H7 (cell line): Measurements from ENCODE around the gene GIMAP5. TPM values are rescaled to one million over a fixed set of nuclear protein-coding genes. Genes with fewer than 3 reads are reported as not detected.
A peak's percentile ranks its signal among the peaks of the same experiment; 100 is the strongest.

Experiments
- DNase-seq: peaks from one replicate; pipeline ENCODE4 v3.0.0; 2012
- H3K27me3 ChIP-seq: 2 replicates; pipeline ENCODE4 v1.6.0; 2011; ENCODE audit warnings: mild to moderate bottlenecking, low read length; ENCODE audit not compliant: control insufficient read depth, insufficient read depth
- H3K36me3 ChIP-seq: replicated peaks from 2 replicates; pipeline ENCODE4 v1.5.1; 2011; ENCODE audit warnings: low read length; ENCODE audit not compliant: control insufficient read depth, insufficient read depth
- H3K4me3 ChIP-seq: 2 replicates; pipeline ENCODE4 v1.5.1; 2011; ENCODE audit warnings: low read depth, mild to moderate bottlenecking, control low read depth, low read length, moderate library complexity; ENCODE audit not compliant: insufficient read depth
- total RNA-seq: library from RNA; depleted of rRNA; stranded (reverse); fragments of >200 nt; shearing (Covaris generic); gene quantifications from 2 replicates; pipeline ENCODE4 v1.2.3, GENCODE V29; 2014; rRNA removed

The GIMAP5 gene
- total RNA-seq = not detected in 2 replicates

- H3K36me3 ChIP-seq = no peaks in the 10 kb centered on the region
- DNase-seq = no peak
- no peak within 1 kb of the TSS for H3K4me3 ChIP-seq
- H3K27me3 ChIP-seq = peaks cover 95% of the 10 kb centered on the region
These were observed at the start of gene GIMAP5 for GRCh38 chr7:150737265-150738055. TSS of gene GIMAP5 (plus strand) at chr7:150737418. CDS start at chr7:150740885, 3,467 bp downstream.

- Histone ChIP-seq H3K4me3 (no peak overlapping the region), H3K36me3 (no peaks in the 10 kb centered on the region), H3K27me3 (no peaks in the 10 kb centered on the region; the same call in 1 of the 2 replicates)
- DNase-seq = no peak
These were observed 48.6 kb upstream of the GIMAP5 start for GRCh38 chr7:150688630-150689029.

GRCh38 chr7:150695654-150696053 is 41.6 kb upstream of the GIMAP5 start:
- no peaks in the 10 kb centered on the region for H3K36me3 ChIP-seq
- no peak for DNase-seq
- H3K27me3 ChIP-seq = no peaks in the 10 kb centered on the region; the same call in 1 of the 2 replicates
- H3K4me3 ChIP-seq = no peak overlapping the region

- no peak overlapping the region for H3K4me3 ChIP-seq
- H3K36me3 ChIP-seq = no peaks in the 10 kb centered on the region
- no peak for DNase-seq
- no peaks in the 10 kb centered on the region for H3K27me3 ChIP-seq
These were observed 34.0 kb upstream of the GIMAP5 start for GRCh38 chr7:150703209-150703608.

GRCh38 chr7:150715293-150715692 is 21.9 kb upstream of the GIMAP5 start:
- DNase-seq = no peak
- H3K4me3 ChIP-seq = no peak overlapping the region
- peaks cover 15% of the 10 kb centered on the region for H3K27me3 ChIP-seq
- no peaks in the 10 kb centered on the region for H3K36me3 ChIP-seq

GRCh38 chr7:150715738-150716137 is 21.5 kb upstream of the GIMAP5 start:
- no peaks in the 10 kb centered on the region for H3K36me3 ChIP-seq
- no peak for DNase-seq
- H3K27me3 ChIP-seq = peaks cover 15% of the 10 kb centered on the region
- no peak overlapping the region for H3K4me3 ChIP-seq

- Histone ChIP-seq H3K4me3 (no peak within 1 kb of the TSS), H3K27me3 (peaks cover 15% of the 10 kb centered on the region), H3K36me3 (no peaks in the 10 kb centered on the region)
- DNase-seq = no peak
These were observed 20.9 kb upstream of the GIMAP5 start, which contains the start of gene GIMAP1 for GRCh38 chr7:150716368-150716767. TSS of gene GIMAP1 (plus strand) at chr7:150716613. CDS start at chr7:150719048, 2,435 bp downstream.

- Histone ChIP-seq H3K4me3 (no peak overlapping the region), H3K27me3 (peaks cover 17% of the 10 kb centered on the region), H3K36me3 (no peaks in the 10 kb centered on the region)
- DNase-seq = no peak
These were observed 20.3 kb upstream of the GIMAP5 start for GRCh38 chr7:150716939-150717338.

GRCh38 chr7:150717814-150718420 is 19.3 kb upstream of the GIMAP5 start:
- Histone ChIP-seq H3K36me3 (no peaks in the 10 kb centered on the region), H3K4me3 (no peak overlapping the region), H3K27me3 (peaks cover 18% of the 10 kb centered on the region)
- DNase-seq = no peak

GRCh38 chr7:150719436-150719835 is 17.8 kb upstream of the GIMAP5 start:
- no peak overlapping the region for H3K4me3 ChIP-seq
- peaks cover 20% of the 10 kb centered on the region for H3K27me3 ChIP-seq
- DNase-seq = no peak
- no peaks in the 10 kb centered on the region for H3K36me3 ChIP-seq

- peak; percentile 38 for DNase-seq
- H3K4me3 ChIP-seq = no peak overlapping the region
- peaks cover 24% of the 10 kb centered on the region for H3K27me3 ChIP-seq
- no peaks in the 10 kb centered on the region for H3K36me3 ChIP-seq
These were observed 17.0 kb upstream of the GIMAP5 start for GRCh38 chr7:150719960-150720891.

- Histone ChIP-seq H3K27me3 (peaks cover 22% of the 10 kb centered on the region), H3K36me3 (no peaks in the 10 kb centered on the region), H3K4me3 (no peak overlapping the region)
- DNase-seq = no peak
These were observed 15.2 kb upstream of the GIMAP5 start for GRCh38 chr7:150721970-150722373.

- peaks cover 26% of the 10 kb centered on the region for H3K27me3 ChIP-seq
- H3K36me3 ChIP-seq = no peaks in the 10 kb centered on the region
- no peak for DNase-seq
These were observed 14.7 kb upstream of the GIMAP5 start for GRCh38 chr7:150722431-150722931.

GRCh38 chr7:150723467-150723866 is 13.8 kb upstream of the GIMAP5 start:
- Histone ChIP-seq H3K36me3 (no peaks in the 10 kb centered on the region), H3K4me3 (no peak overlapping the region), H3K27me3 (peaks cover 21% of the 10 kb centered on the region)
- DNase-seq = no peak

More at GRCh38 chr7:150722431-150722931, 14.7 kb upstream of the GIMAP5 start:
- no peak overlapping the region for H3K4me3 ChIP-seq
